ENCODE data around the gene CD24.
"Not testable (repeated sequence)": the region's sequence is repeated elsewhere in the genome, so short reads cannot be mapped to it uniquely, and the experiment has no call there.

The CD24 gene

DNA sequence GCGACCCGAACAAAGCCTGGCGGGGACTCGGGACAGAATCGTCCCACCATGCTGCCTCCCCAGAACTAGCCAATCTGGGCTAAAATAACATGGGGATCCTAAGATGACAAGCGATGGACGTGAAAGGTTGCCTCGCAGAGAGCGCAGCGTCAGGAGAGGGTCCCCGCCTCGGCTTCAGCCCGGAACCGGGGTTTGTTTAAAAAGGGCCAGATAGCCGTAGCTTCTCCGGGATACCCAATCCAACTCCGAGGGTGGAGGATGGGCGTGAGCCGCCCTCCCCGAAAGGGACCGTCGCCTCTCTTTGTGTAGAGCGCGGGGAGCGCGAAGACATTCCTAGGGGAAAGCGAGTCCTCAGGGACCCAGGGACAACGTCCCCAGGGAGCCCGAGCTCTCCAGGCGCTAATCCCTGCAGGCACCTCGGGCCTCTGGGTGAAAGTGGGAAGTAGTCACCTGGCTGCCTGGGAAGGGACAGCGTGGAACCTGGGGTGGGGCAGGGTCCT lies 643 bp downstream of the CD24 start:
- H3K9me3 ChIP-seq (ENCODE audit: low read length), result no peaks in the 10 kb centered on the region
- H3K79me2 ChIP-seq (ENCODE audit: insufficient read depth, low read length), result peaks cover 34% of the 10 kb centered on the region
- peaks cover 10% of the 10 kb centered on the region; the same call in 1 of the 2 replicates for H3F3A ChIP-seq (ENCODE audit: insufficient read depth, low read length)
- TF ChIP-seq, protein P1, sequence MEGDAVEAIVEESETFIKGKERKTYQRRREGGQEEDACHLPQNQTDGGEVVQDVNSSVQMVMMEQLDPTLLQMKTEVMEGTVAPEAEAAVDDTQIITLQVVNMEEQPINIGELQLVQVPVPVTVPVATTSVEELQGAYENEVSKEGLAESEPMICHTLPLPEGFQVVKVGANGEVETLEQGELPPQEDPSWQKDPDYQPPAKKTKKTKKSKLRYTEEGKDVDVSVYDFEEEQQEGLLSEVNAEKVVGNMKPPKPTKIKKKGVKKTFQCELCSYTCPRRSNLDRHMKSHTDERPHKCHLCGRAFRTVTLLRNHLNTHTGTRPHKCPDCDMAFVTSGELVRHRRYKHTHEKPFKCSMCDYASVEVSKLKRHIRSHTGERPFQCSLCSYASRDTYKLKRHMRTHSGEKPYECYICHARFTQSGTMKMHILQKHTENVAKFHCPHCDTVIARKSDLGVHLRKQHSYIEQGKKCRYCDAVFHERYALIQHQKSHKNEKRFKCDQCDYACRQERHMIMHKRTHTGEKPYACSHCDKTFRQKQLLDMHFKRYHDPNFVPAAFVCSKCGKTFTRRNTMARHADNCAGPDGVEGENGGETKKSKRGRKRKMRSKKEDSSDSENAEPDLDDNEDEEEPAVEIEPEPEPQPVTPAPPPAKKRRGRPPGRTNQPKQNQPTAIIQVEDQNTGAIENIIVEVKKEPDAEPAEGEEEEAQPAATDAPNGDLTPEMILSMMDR (IDR thresholded peaks at IDR 0.05; ENCODE audit: low read length), result no peak
- TF ChIP-seq EZH2 (IDR thresholded peaks at IDR 0.05; ENCODE audit: borderline replicate concordance, low read length), result no peak
- H3K9me2 ChIP-seq (ENCODE audit: low read depth, low read length), result no peaks in the 10 kb centered on the region
- H3K27me3 ChIP-seq (ENCODE audit: insufficient read depth, low read length), result no peaks in the 10 kb centered on the region
- peak overlapping the region; percentile 87 for H3K27ac ChIP-seq (ENCODE audit: low read depth, low read length, poor library complexity, severe bottlenecking)
- peaks cover 44% of the 10 kb centered on the region for H3K4me1 ChIP-seq (ENCODE audit: insufficient read depth, low read length, severe bottlenecking)
- H4K20me1 ChIP-seq (ENCODE audit: insufficient read depth, low read length), result no peaks in the 10 kb centered on the region
- no peak overlapping the region for H2AFZ ChIP-seq (ENCODE audit: low read length)
- H3K9ac ChIP-seq (ENCODE audit: low read length), result peak overlapping the region; percentile 97
- H3K36me3 ChIP-seq (ENCODE audit: insufficient read depth, low read length), result peaks cover 52% of the 10 kb centered on the region
- peak overlapping the region; percentile 77 for H3K4me2 ChIP-seq (ENCODE audit: low read length)
- peak overlapping the region; percentile 89 for H3K4me3 ChIP-seq (ENCODE audit: low read depth, low read length, poor library complexity, severe bottlenecking)

DNA sequence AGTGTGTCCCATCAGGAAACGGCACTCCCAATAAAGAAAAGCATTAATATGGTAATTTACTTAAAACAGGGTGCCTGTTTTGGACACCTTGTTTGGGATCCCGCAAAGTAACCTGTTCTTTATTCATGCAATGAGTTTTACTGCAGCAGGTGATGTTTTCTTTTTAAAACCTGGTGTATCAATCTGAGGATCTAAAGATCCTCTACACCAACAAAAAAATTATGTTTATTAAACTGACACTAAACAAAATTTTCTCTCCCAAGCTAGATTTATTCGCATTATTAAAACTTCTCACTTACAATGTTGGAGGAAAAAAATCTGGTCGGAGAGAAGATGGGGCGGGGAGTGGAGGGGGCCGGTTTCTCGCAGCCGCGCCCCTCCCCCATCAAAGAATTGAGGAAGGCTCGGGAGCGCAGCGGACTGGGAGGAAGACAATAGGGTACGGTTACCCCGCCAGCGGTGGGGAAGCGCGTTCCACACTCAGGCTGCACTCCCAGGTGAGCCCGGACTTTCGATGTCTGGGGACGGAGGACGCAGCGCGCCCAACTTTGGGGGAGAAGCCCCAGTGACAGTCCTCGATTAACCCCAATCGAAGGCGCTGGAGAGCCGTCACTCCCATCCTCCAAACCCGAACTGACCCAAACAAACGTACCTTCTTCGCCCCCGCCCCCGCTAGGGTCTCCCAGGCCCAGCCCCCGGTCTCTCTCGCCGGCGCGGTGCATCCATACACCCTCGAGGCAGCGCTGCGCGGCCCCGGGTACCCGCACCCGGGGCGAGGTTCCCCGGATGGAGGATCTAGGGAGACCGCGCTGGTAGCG lies 1.3 kb downstream of the CD24 start:
- peaks cover 34% of the 10 kb centered on the region for H3K79me2 ChIP-seq (ENCODE audit: insufficient read depth, low read length)
- no peaks in the 10 kb centered on the region for H4K20me1 ChIP-seq (ENCODE audit: insufficient read depth, low read length)
- no peaks in the 10 kb centered on the region for H3K27me3 ChIP-seq (ENCODE audit: insufficient read depth, low read length)
- H3K4me2 ChIP-seq (ENCODE audit: low read length), result peak overlapping the region; percentile 77
- TF ChIP-seq, protein P1 (IDR thresholded peaks at IDR 0.05; ENCODE audit: low read length), result no peak
- no peak for TF ChIP-seq EZH2 (IDR thresholded peaks at IDR 0.05; ENCODE audit: borderline replicate concordance, low read length)
- H3K27ac ChIP-seq (ENCODE audit: low read depth, low read length, poor library complexity, severe bottlenecking), result peak overlapping the region; percentile 87
- H3K4me1 ChIP-seq (ENCODE audit: insufficient read depth, low read length, severe bottlenecking), result peaks cover 39% of the 10 kb centered on the region
- no peaks in the 10 kb centered on the region for H3K9me2 ChIP-seq (ENCODE audit: low read depth, low read length)
- H3K36me3 ChIP-seq (ENCODE audit: insufficient read depth, low read length), result peaks cover 53% of the 10 kb centered on the region
- peak overlapping the region; percentile 97 for H3K9ac ChIP-seq (ENCODE audit: low read length)
- no peaks in the 10 kb centered on the region for H3K9me3 ChIP-seq (ENCODE audit: low read length)
- peaks cover 6% of the 10 kb centered on the region; the same call in 1 of the 2 replicates for H3F3A ChIP-seq (ENCODE audit: insufficient read depth, low read length)
- H2AFZ ChIP-seq (ENCODE audit: low read length), result no peak overlapping the region
- H3K4me3 ChIP-seq (ENCODE audit: low read depth, low read length, poor library complexity, severe bottlenecking), result peak overlapping the region; percentile 89

DNA sequence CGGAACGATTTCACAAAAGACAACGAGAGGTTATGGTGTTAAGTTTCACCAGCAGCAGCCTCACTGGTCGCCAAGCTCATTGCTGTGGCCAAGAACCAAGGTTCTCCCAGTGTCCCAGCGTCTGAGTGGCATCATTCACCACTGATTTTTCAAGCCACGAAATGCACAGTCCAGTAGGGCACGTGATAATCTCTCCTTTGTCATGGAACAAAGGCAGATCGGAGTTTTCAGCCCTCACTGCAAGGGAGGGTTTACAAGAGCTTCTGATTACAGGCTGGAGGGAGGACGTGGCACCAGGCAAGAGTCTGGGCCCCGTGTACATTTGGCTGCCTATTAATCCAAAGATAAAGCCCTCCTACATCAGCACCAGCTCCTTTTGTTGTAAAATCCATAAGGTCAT lies 2.0 kb downstream of the CD24 start:
- H3K79me2 ChIP-seq (ENCODE audit: insufficient read depth, low read length), result peaks cover 34% of the 10 kb centered on the region
- H3K9me2 ChIP-seq (ENCODE audit: low read depth, low read length), result no peaks in the 10 kb centered on the region
- no peak overlapping the region for H2AFZ ChIP-seq (ENCODE audit: low read length)
- H3K9ac ChIP-seq (ENCODE audit: low read length), result peak overlapping the region; percentile 97
- peak overlapping the region; percentile 87 for H3K27ac ChIP-seq (ENCODE audit: low read depth, low read length, poor library complexity, severe bottlenecking)
- peaks cover 35% of the 10 kb centered on the region for H3K4me1 ChIP-seq (ENCODE audit: insufficient read depth, low read length, severe bottlenecking)
- H3K4me2 ChIP-seq (ENCODE audit: low read length), result peak overlapping the region; percentile 77
- H3K27me3 ChIP-seq (ENCODE audit: insufficient read depth, low read length), result no peaks in the 10 kb centered on the region
- peak overlapping the region; percentile 89 for H3K4me3 ChIP-seq (ENCODE audit: low read depth, low read length, poor library complexity, severe bottlenecking)
- TF ChIP-seq EZH2 (IDR thresholded peaks at IDR 0.05; ENCODE audit: borderline replicate concordance, low read length), result no peak
- TF ChIP-seq, protein P1 (IDR thresholded peaks at IDR 0.05; ENCODE audit: low read length), result no peak
- H3K9me3 ChIP-seq (ENCODE audit: low read length), result no peaks in the 10 kb centered on the region
- H3F3A ChIP-seq (ENCODE audit: insufficient read depth, low read length), result peaks cover 6% of the 10 kb centered on the region; the same call in 1 of the 2 replicates
- peaks cover 53% of the 10 kb centered on the region for H3K36me3 ChIP-seq (ENCODE audit: insufficient read depth, low read length)
- H4K20me1 ChIP-seq (ENCODE audit: insufficient read depth, low read length), result no peaks in the 10 kb centered on the region

DNA sequence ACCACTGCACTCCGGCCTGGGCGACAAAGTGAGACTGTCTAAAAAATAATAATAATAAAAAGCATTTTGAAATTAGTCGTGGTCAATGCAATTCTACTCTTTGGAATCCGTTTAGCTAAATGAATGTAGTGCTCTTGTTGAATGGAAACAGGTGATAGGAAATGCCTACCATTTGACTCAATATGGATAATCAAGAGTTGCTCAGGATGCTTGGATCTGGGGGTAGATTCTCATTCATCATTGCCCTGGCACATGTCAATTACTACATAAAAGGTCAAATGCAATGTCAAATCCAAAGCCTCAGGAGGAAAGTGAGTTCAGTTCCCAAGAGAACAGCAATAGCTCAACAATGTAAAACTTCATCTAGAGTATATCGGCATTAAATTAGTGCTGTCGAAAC lies 3.8 kb downstream of the CD24 start:
- peaks cover 31% of the 10 kb centered on the region for H3K79me2 ChIP-seq (ENCODE audit: insufficient read depth, low read length)
- peaks cover 17% of the 10 kb centered on the region for H3K4me1 ChIP-seq (ENCODE audit: insufficient read depth, low read length, severe bottlenecking)
- not testable (repeated sequence) for H3K4me2 ChIP-seq (ENCODE audit: low read length); H2AFZ ChIP-seq (ENCODE audit: low read length); H3K27ac ChIP-seq (ENCODE audit: low read depth, low read length, poor library complexity, severe bottlenecking); H4K20me1 ChIP-seq (ENCODE audit: insufficient read depth, low read length); H3K9ac ChIP-seq (ENCODE audit: low read length); H3K9me3 ChIP-seq (ENCODE audit: low read length); H3F3A ChIP-seq (ENCODE audit: insufficient read depth, low read length); H3K9me2 ChIP-seq (ENCODE audit: low read depth, low read length); H3K4me3 ChIP-seq (ENCODE audit: low read depth, low read length, poor library complexity, severe bottlenecking); H3K27me3 ChIP-seq (ENCODE audit: insufficient read depth, low read length)
- peaks cover 53% of the 10 kb centered on the region for H3K36me3 ChIP-seq (ENCODE audit: insufficient read depth, low read length)
